ENCODE measurements around the gene NAALADL2. TPM values are rescaled to one million over a fixed set of nuclear protein-coding genes. Genes with fewer than 3 reads are reported as not detected.

The NAALADL2 gene
- total and polyA plus RNA-seq, 2 of the 8 experiments (the other 6 are each of a cell fraction or from before 2014, with no cell fraction given): 0.12 to 0.22 TPM

- TF ChIP-seq, protein P1, sequence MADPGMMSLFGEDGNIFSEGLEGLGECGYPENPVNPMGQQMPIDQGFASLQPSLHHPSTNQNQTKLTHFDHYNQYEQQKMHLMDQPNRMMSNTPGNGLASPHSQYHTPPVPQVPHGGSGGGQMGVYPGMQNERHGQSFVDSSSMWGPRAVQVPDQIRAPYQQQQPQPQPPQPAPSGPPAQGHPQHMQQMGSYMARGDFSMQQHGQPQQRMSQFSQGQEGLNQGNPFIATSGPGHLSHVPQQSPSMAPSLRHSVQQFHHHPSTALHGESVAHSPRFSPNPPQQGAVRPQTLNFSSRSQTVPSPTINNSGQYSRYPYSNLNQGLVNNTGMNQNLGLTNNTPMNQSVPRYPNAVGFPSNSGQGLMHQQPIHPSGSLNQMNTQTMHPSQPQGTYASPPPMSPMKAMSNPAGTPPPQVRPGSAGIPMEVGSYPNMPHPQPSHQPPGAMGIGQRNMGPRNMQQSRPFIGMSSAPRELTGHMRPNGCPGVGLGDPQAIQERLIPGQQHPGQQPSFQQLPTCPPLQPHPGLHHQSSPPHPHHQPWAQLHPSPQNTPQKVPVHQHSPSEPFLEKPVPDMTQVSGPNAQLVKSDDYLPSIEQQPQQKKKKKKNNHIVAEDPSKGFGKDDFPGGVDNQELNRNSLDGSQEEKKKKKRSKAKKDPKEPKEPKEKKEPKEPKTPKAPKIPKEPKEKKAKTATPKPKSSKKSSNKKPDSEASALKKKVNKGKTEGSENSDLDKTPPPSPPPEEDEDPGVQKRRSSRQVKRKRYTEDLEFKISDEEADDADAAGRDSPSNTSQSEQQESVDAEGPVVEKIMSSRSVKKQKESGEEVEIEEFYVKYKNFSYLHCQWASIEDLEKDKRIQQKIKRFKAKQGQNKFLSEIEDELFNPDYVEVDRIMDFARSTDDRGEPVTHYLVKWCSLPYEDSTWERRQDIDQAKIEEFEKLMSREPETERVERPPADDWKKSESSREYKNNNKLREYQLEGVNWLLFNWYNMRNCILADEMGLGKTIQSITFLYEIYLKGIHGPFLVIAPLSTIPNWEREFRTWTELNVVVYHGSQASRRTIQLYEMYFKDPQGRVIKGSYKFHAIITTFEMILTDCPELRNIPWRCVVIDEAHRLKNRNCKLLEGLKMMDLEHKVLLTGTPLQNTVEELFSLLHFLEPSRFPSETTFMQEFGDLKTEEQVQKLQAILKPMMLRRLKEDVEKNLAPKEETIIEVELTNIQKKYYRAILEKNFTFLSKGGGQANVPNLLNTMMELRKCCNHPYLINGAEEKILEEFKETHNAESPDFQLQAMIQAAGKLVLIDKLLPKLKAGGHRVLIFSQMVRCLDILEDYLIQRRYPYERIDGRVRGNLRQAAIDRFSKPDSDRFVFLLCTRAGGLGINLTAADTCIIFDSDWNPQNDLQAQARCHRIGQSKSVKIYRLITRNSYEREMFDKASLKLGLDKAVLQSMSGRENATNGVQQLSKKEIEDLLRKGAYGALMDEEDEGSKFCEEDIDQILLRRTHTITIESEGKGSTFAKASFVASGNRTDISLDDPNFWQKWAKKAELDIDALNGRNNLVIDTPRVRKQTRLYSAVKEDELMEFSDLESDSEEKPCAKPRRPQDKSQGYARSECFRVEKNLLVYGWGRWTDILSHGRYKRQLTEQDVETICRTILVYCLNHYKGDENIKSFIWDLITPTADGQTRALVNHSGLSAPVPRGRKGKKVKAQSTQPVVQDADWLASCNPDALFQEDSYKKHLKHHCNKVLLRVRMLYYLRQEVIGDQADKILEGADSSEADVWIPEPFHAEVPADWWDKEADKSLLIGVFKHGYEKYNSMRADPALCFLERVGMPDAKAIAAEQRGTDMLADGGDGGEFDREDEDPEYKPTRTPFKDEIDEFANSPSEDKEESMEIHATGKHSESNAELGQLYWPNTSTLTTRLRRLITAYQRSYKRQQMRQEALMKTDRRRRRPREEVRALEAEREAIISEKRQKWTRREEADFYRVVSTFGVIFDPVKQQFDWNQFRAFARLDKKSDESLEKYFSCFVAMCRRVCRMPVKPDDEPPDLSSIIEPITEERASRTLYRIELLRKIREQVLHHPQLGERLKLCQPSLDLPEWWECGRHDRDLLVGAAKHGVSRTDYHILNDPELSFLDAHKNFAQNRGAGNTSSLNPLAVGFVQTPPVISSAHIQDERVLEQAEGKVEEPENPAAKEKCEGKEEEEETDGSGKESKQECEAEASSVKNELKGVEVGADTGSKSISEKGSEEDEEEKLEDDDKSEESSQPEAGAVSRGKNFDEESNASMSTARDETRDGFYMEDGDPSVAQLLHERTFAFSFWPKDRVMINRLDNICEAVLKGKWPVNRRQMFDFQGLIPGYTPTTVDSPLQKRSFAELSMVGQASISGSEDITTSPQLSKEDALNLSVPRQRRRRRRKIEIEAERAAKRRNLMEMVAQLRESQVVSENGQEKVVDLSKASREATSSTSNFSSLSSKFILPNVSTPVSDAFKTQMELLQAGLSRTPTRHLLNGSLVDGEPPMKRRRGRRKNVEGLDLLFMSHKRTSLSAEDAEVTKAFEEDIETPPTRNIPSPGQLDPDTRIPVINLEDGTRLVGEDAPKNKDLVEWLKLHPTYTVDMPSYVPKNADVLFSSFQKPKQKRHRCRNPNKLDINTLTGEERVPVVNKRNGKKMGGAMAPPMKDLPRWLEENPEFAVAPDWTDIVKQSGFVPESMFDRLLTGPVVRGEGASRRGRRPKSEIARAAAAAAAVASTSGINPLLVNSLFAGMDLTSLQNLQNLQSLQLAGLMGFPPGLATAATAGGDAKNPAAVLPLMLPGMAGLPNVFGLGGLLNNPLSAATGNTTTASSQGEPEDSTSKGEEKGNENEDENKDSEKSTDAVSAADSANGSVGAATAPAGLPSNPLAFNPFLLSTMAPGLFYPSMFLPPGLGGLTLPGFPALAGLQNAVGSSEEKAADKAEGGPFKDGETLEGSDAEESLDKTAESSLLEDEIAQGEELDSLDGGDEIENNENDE (IDR thresholded peaks at IDR 0.05; ENCODE audit: insufficient replicate concordance, low read length): no peak
- no peak for TF ChIP-seq ASH2L (IDR thresholded peaks at IDR 0.05; ENCODE audit: low read length)
- TF ChIP-seq RFX5 (IDR thresholded peaks at IDR 0.05; ENCODE audit: borderline replicate concordance, low read depth, low read length): no peak
- TF ChIP-seq CBX8 (IDR thresholded peaks at IDR 0.05; ENCODE audit: borderline replicate concordance, low read depth, low read length): no peak
- TF ChIP-seq GTF2F1 (IDR thresholded peaks at IDR 0.05; ENCODE audit: borderline replicate concordance, low read depth, low read length): no peak
- no peak for TF ChIP-seq TAF7 (optimal IDR thresholded peaks at IDR 0.05; ENCODE audit: borderline replicate concordance, low read depth, low read length)
- TF ChIP-seq NRF1 (IDR thresholded peaks at IDR 0.05; ENCODE audit: low read depth, low read length): no peak
- TF ChIP-seq CREB1 (IDR thresholded peaks at IDR 0.05): no peak
- no peak for TF ChIP-seq KDM5A (IDR thresholded peaks at IDR 0.05; ENCODE audit: low read length)
- no peak for TF ChIP-seq CHD2 (IDR thresholded peaks at IDR 0.05; ENCODE audit: low read length)
- TF ChIP-seq KDM4A (IDR thresholded peaks at IDR 0.05; ENCODE audit: low read depth, low read length, severe bottlenecking): no peak
- TF ChIP-seq MAFK (IDR thresholded peaks at IDR 0.05; ENCODE audit: low read depth, low read length): no peak
- TF ChIP-seq CTBP2 (IDR thresholded peaks at IDR 0.05; ENCODE audit: borderline replicate concordance, insufficient read depth, insufficient read length, low read length): no peak
Measured at GRCh38 chr3:175617247-175617646, 758.1 kb downstream of the NAALADL2 start (continued).
